Measurements from ENCODE around the gene MUSK. TPM values are rescaled to one million over a fixed set of nuclear protein-coding genes. Genes with fewer than 3 reads are reported as not detected.
"Not testable (repeated sequence)": the region's sequence is repeated elsewhere in the genome, so short reads cannot be mapped to it uniquely, and the experiment has no call there.

Gene MUSK
- total RNA-seq, 1 donor from 2014 or later = 3.7 TPM

DNA sequence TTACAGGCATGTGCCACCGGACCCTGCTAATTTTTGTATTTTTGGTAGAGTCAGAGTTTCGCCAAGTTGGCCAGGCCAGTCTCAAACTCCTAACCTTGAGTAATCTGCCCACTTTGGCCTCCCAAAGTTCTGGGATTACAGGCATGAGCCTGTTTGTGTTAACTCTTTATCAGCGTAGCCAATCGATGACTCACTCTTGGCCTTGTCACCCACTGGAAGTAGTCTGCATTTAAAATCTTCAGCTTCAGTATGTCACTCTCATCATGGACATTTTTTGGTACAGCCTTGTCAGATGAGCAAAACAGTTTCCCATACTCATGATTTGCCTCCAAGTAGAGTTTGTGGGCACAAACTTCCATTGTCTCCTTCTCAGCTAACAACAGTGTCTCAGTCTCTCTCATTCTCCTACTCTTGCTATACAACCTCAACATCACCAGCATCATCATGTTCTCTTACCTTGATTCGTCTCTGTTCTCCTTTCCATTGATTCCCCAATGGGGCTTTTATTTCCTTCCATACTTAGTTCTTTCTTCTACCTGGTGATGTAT is 22.5 kb downstream of the MUSK start:
- no peaks in the 10 kb centered on the region for H3K27me3 ChIP-seq
- DNase-seq = no peak
- no peak for ATAC-seq
- no peaks in the 10 kb centered on the region for H3K4me1 ChIP-seq
- H3K4me3 ChIP-seq = no peak overlapping the region
- intact Hi-C loops (cut with DNase I) = no loop called here
- H3K36me3 ChIP-seq = no peaks in the 10 kb centered on the region
- H3K9me3 ChIP-seq = no peaks in the 10 kb centered on the region
- no peak overlapping the region for H3K27ac ChIP-seq
- TF ChIP-seq, protein P1, sequence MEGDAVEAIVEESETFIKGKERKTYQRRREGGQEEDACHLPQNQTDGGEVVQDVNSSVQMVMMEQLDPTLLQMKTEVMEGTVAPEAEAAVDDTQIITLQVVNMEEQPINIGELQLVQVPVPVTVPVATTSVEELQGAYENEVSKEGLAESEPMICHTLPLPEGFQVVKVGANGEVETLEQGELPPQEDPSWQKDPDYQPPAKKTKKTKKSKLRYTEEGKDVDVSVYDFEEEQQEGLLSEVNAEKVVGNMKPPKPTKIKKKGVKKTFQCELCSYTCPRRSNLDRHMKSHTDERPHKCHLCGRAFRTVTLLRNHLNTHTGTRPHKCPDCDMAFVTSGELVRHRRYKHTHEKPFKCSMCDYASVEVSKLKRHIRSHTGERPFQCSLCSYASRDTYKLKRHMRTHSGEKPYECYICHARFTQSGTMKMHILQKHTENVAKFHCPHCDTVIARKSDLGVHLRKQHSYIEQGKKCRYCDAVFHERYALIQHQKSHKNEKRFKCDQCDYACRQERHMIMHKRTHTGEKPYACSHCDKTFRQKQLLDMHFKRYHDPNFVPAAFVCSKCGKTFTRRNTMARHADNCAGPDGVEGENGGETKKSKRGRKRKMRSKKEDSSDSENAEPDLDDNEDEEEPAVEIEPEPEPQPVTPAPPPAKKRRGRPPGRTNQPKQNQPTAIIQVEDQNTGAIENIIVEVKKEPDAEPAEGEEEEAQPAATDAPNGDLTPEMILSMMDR (IDR thresholded peaks at IDR 0.05) = no peak

- H3K4me3 ChIP-seq; ATAC-seq; H3K27ac ChIP-seq; H3K4me1 ChIP-seq; H3K27me3 ChIP-seq; DNase-seq; H3K36me3 ChIP-seq; H3K9me3 ChIP-seq; intact Hi-C loops (cut with DNase I): not testable (repeated sequence)
Observed at GRCh38 chr9:110695846-110696245, 27.3 kb downstream of the MUSK start.

GRCh38 chr9:110700953-110701352 is 32.4 kb downstream of the MUSK start:
- Histone ChIP-seq H3K4me3 (no peak overlapping the region), H3K27me3 (no peaks in the 10 kb centered on the region), H3K4me1 (no peaks in the 10 kb centered on the region), H3K36me3 (no peaks in the 10 kb centered on the region), H3K9me3 (no peaks in the 10 kb centered on the region), H3K27ac (no peak overlapping the region)
- ATAC-seq (no peak), DNase-seq (no peak)
- TF ChIP-seq, protein P1 (IDR thresholded peaks at IDR 0.05) = no peak
- intact Hi-C loops (cut with DNase I) = no loop called here

DNA sequence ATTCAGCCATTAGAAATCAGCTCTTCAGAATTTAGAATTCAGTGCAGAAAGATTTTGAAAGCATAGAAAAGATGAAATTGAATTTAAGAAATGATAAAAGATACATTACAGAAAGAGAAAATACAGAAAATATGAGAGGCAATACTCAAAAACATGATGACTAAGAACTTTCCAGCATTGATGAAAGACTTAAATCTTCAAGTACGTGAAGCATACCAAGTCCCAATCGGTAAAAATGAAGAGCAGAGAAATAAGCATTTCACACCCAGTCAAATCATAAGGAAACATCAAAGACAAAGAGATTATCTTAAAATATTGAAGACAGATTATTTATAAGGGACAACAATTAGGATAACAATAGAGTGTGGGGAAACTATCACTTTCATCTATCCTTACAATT is 35.1 kb downstream of the MUSK start:
- Histone ChIP-seq H3K27me3 (no peaks in the 10 kb centered on the region), H3K27ac (no peak overlapping the region), H3K4me1 (no peaks in the 10 kb centered on the region), H3K36me3 (no peaks in the 10 kb centered on the region), H3K4me3 (no peak overlapping the region), H3K9me3 (no peaks in the 10 kb centered on the region)
- intact Hi-C loops (cut with DNase I) = no loop called here
- TF ChIP-seq, protein P1 (IDR thresholded peaks at IDR 0.05) = no peak
- ATAC-seq (no peak), DNase-seq (no peak)

GRCh38 chr9:110707419-110707818 is 38.8 kb downstream of the MUSK start:
- intact Hi-C loops (cut with DNase I) = no loop called here
- ATAC-seq = no peak
- TF ChIP-seq, protein P1 (IDR thresholded peaks at IDR 0.05) = no peak

GRCh38 chr9:110710420-110710819 is 41.8 kb downstream of the MUSK start:
- intact Hi-C loops (cut with DNase I) = no loop called here
- Histone ChIP-seq H3K36me3 (no peaks in the 10 kb centered on the region), H3K4me1 (no peaks in the 10 kb centered on the region), H3K27ac (no peak overlapping the region), H3K27me3 (no peaks in the 10 kb centered on the region), H3K4me3 (no peak overlapping the region), H3K9me3 (no peaks in the 10 kb centered on the region)
- DNase-seq (no peak), ATAC-seq (no peak)
- TF ChIP-seq, protein P1 (IDR thresholded peaks at IDR 0.05) = no peak

More at GRCh38 chr9:110707419-110707818, 38.8 kb downstream of the MUSK start:
- Histone ChIP-seq H3K27me3 (no peaks in the 10 kb centered on the region), H3K36me3 (no peaks in the 10 kb centered on the region), H3K4me1 (no peaks in the 10 kb centered on the region), H3K9me3 (no peaks in the 10 kb centered on the region), H3K4me3 (no peak overlapping the region), H3K27ac (no peak overlapping the region)
- DNase-seq = no peak

Data from upper lobe of right lung (tissue), 1 donor.